GM12878 (cell line): ENCODE results near the gene FXYD4. TPM values are rescaled to one million over a fixed set of nuclear protein-coding genes. Genes with fewer than 3 reads are reported as not detected.

ENCODE experiments used
- ATAC-seq: fragments of 200-7000 bp; cut with Tn5 transposase; 3 replicates; pipeline ENCODE4 v1.9.1; 2020; ENCODE audit warnings: mild to moderate bottlenecking, moderate library complexity
- BruUV-seq: library from RNA; stranded (reverse); fragments of 400-500 nt; replicated peaks from 2 replicates; lab custom pipeline; 2021; lab: Mats Ljungman, UMichigan
- CTCF ChIA-PET: fragments of 300-600 bp; sonication (Branson Sonifier 250); formaldehyde crosslinking; extraction: SDS; loops from one replicate; lab custom pipeline; 2021; ENCODE audit warnings: inconsistent platforms; lab: Yijun Ruan, JAX
- POLR2A ChIA-PET: fragments of 350-600 bp; formaldehyde crosslinking; extraction: SDS; loops from one replicate; lab custom pipeline; 2021; ENCODE audit warnings: inconsistent platforms; lab: Charles Lee
- RAD21 ChIA-PET: fragments of 300-600 bp; sonication (Branson Sonifier 250); formaldehyde crosslinking; loops from one replicate; lab custom pipeline; 2023; ENCODE audit warnings: antibody characterized with exemption; ENCODE audit not compliant: unreplicated experiment; lab: Charles Lee
- SMC1A ChIA-PET: fragments of 300-600 bp; sonication (Branson Sonifier 250); formaldehyde crosslinking; loops from one replicate; lab custom pipeline; 2023; ENCODE audit not compliant: unreplicated experiment, uncharacterized antibody; lab: Charles Lee
- DNase-seq: peaks from one replicate; pipeline ENCODE4 v3.0.0-alpha.2; 2011; ENCODE audit warnings: low read depth, low spot score
- FAIRE-seq: peaks from 3 replicates; lab custom pipeline; 2011; peaks lifted over from hg19 to GRCh38; lab: Jason Lieb, UNC
- H2AFZ ChIP-seq: 2 replicates; pipeline ENCODE4 v1.6.0; 2011; ENCODE audit warnings: low read depth, low read length, control low read depth; ENCODE audit not compliant: control insufficient read depth
- H3K27ac ChIP-seq: 2 replicates; pipeline ENCODE4 v1.5.1; 2011; ENCODE audit warnings: control low read depth; ENCODE audit not compliant: control insufficient read depth, insufficient read depth
- H3K27me3 ChIP-seq, 2 experiments: replicated peaks in 1 of 2; 2 replicates each; pipeline versions ENCODE4 v1.6.0 to v1.6.1; 2011; ENCODE audit warnings: low read length in 1 of 2; ENCODE audit not compliant: control insufficient read depth in 2 of 2, insufficient read depth in 2 of 2
- H3K36me3 ChIP-seq, 2 experiments: 2 replicates each; pipeline ENCODE4 v1.5.1; 2011; ENCODE audit warnings: low read length in 1 of 2; ENCODE audit not compliant: control insufficient read depth in 2 of 2, insufficient read depth in 2 of 2
- H3K4me1 ChIP-seq: 2 replicates; pipeline ENCODE4 v1.6.1; 2011; ENCODE audit warnings: mild to moderate bottlenecking, low read length, moderate library complexity, mixed read lengths; ENCODE audit not compliant: control insufficient read depth, insufficient read depth
- H3K4me2 ChIP-seq: 2 replicates; pipeline ENCODE4 v1.6.0; 2011; ENCODE audit warnings: control low read depth; ENCODE audit not compliant: control insufficient read depth, insufficient read depth
- H3K4me3 ChIP-seq: fragments of 200-600 bp; sonication (generic); 2 replicates; pipeline ENCODE4 v1.5.1; 2016
- H3K79me2 ChIP-seq: 2 replicates; pipeline ENCODE4 v1.6.0; 2011; ENCODE audit warnings: low read length; ENCODE audit not compliant: control insufficient read depth, insufficient read depth
- H3K9ac ChIP-seq: 2 replicates; pipeline ENCODE4 v1.8.0; 2011; ENCODE audit warnings: low read length, control low read depth, mixed read lengths; ENCODE audit not compliant: control insufficient read depth, insufficient read depth
- H3K9me3 ChIP-seq: replicated peaks from 3 replicates; pipeline ENCODE4 v1.5.1; 2011; ENCODE audit warnings: mild to moderate bottlenecking, low read length; ENCODE audit not compliant: control insufficient read depth, insufficient read depth
- H4K20me1 ChIP-seq: 2 replicates; pipeline ENCODE4 v1.6.0; 2011; ENCODE audit not compliant: control insufficient read depth, insufficient read depth
- BMI1 ChIP-seq: fragments of 450-650 bp; IDR thresholded peaks from 2 replicates; pipeline ENCODE4 v1.6.1; 2016; ENCODE audit warnings: mild to moderate bottlenecking, moderate library complexity, borderline replicate concordance
- E2F8 ChIP-seq: fragments of 450-650 bp; IDR thresholded peaks from 2 replicates; pipeline ENCODE4 v1.6.1; 2018; ENCODE audit warnings: mild to moderate bottlenecking, low read depth, moderate library complexity; ENCODE audit not compliant: partially characterized antibody
- ESRRA ChIP-seq: IDR thresholded peaks from 2 replicates; pipeline ENCODE4 v1.6.1; 2012; ENCODE audit warnings: mild to moderate bottlenecking, low read length, improper control_type of control experiment
- IKZF2 ChIP-seq, 2 experiments: fragments of 450-650 bp; IDR thresholded peaks; 2 replicates each; pipeline ENCODE4 v1.6.1; 2017; ENCODE audit warnings: mild to moderate bottlenecking in 2 of 2, moderate library complexity in 2 of 2
- JUND ChIP-seq: IDR thresholded peaks from 2 replicates; pipeline ENCODE4 v1.6.1; 2012; ENCODE audit warnings: low read depth, mild to moderate bottlenecking, low read length, improper control_type of control experiment, moderate library complexity
- NFIC ChIP-seq: IDR thresholded peaks from 2 replicates; pipeline ENCODE4 v1.6.1; 2012; ENCODE audit warnings: low read depth, mild to moderate bottlenecking, inconsistent platforms, low read length, moderate library complexity
- RAD21 ChIP-seq: IDR thresholded peaks from 2 replicates; pipeline ENCODE4 v1.6.1; 2011; ENCODE audit warnings: mild to moderate bottlenecking, low read depth, low read length, moderate library complexity; ENCODE audit not compliant: insufficient read depth
- SP1 ChIP-seq: IDR thresholded peaks from one replicate; pipeline ENCODE4 v1.6.1; 2011; ENCODE audit warnings: low read depth, low read length
- USF1 ChIP-seq: IDR thresholded peaks from 2 replicates; pipeline ENCODE4 v1.6.1; 2011; ENCODE audit warnings: borderline replicate concordance, low read depth, mild to moderate bottlenecking, moderate library complexity, mixed read lengths, low read length; ENCODE audit not compliant: insufficient read depth; ENCODE audit errors: extremely low read length
- ZNF217 ChIP-seq: fragments of 450-650 bp; IDR thresholded peaks from 2 replicates; pipeline ENCODE4 v1.6.1; 2017; ENCODE audit warnings: antibody characterized with exemption, mild to moderate bottlenecking
- ZNF274 ChIP-seq: IDR thresholded peaks from one replicate; pipeline ENCODE4 v1.8.0; 2011; ENCODE audit not compliant: insufficient read length, insufficient read depth
- ZNF687 ChIP-seq: fragments of 450-650 bp; IDR thresholded peaks from 2 replicates; pipeline ENCODE4 v1.6.1; 2017; ENCODE audit warnings: mild to moderate bottlenecking, moderate library complexity
- WGBS: methylation state at CpG from one replicate; pipeline ENCODE4 v1.1.6; 2016; ENCODE audit warnings: low lambda C conversion rate; ENCODE audit not compliant: insufficient replicate concordance, insufficient coverage; ENCODE audit errors: missing lambda C conversion rate; 5-methylcytosine and 5-hydroxymethylcytosine counted together
- in situ Hi-C: fragments of 300-500 bp; cut with MboI; formaldehyde crosslinking; loops from 9 replicates; pipeline ENCODE4 v1.14.3; 2018; ENCODE audit warnings: mixed read lengths
- intact Hi-C: fragments of 100-400 bp; cut with micrococcal nuclease; formaldehyde crosslinking; loops from one replicate; pipeline ENCODE4 v1.14.2; 2022; ENCODE audit not compliant: unreplicated experiment
- polyA plus RNA-seq, 11 experiments: library from polyadenylated mRNA; depleted of rRNA in 4 of 11; unstranded in 6 of 11; stranded (reverse) in 5 of 11; fragments of >200 nt; fragmentation: Nextera tagmentation in 4 of 11; fragmentation: Illumina TruSeq in 1 of 11; extraction: Ambion mirVana in 4 of 11; extraction: Trizol in 1 of 11; gene quantifications; 1 replicate in 1 of 11; 2 replicates in 10 of 11; pipeline versions ENCODE4 v1.2.1 to v1.2.3, GENCODE V29; 2011 to 2016; ENCODE audit warnings: inconsistent platforms in 2 of 11, missing spikeins in 2 of 11, low read depth in 1 of 11
- total RNA-seq, 4 experiments: library from RNA; depleted of rRNA in 3 of 4; stranded (reverse); fragments of >200 nt in 3 of 4; fragmentation: Illumina TruSeq in 1 of 4; extraction: Trizol in 1 of 4; gene quantifications; 2 replicates each; pipeline versions ENCODE4 v1.2.1 to v1.2.3, GENCODE V29; 2013 to 2021

FXYD4 gene
- total and polyA plus RNA-seq, 10 of the 15 experiments (the other 5 are each of a cell fraction or from before 2014, with no cell fraction given): not detected

- TF ChIP-seq ZNF687 (peak; percentile 97), ESRRA (no peak), RAD21 (no peak)
Observed at GRCh38 chr10:43408710-43409384, 37.4 kb downstream of the FXYD4 start, which contains the start of gene HNRNPF (continued).

- in situ Hi-C loops (loop anchor here (10.0 to 25.0 kb wide), 4 partner anchors 272 to 1555 kb away; partner anchors contain the start of genes CSGALNACT2 and ZNF33B), intact Hi-C loops (loop anchor here (1.0 to 5.0 kb wide), 4 partner anchors 9 to 272 kb away; partner anchors contain the start of genes CSGALNACT2 and ZNF487)
- Histone ChIP-seq H3K27me3 (no peaks in the 10 kb centered on the region), H3K4me1 (no peaks in the 10 kb centered on the region), H3K79me2 (peaks cover 52% of the 10 kb centered on the region), H3K27ac (peak overlapping the region; percentile 95), H4K20me1 (0 out of 2 replicates have a peak, but pooled peaks cover 4% of the 10 kb centered on the region), H3K4me2 (peak overlapping the region; percentile 91), H3K9me3 (no peaks in the 10 kb centered on the region), H2AFZ (peak overlapping the region; percentile 85), H3K36me3 (no peaks in the 10 kb centered on the region), H3K4me3 (peak overlapping the region; percentile 98), H3K9ac (peak overlapping the region; percentile 92)
- FAIRE-seq (peak; percentile 74), ATAC-seq (peak; percentile 45), DNase-seq (no peak)
- SMC1A ChIA-PET: interaction anchor here (0.9 to 2.3 kb wide), 2 partner anchors 9 to 10 kb away, joined by 3 to 9 read pairs; no protein-coding TSS in a partner anchor
- under 1% methylated on average over 44 of the region's 46 CpGs for WGBS
- BruUV-seq: TSS peak; percentile 91
- CTCF ChIA-PET: interaction anchor here (0.6 to 1.0 kb wide), 3 partner anchors 9 to 205 kb away, joined by 3 read pairs; no protein-coding TSS in a partner anchor
- POLR2A ChIA-PET: interaction anchor here (0.6 to 1.7 kb wide), 6 partner anchors 9 to 198 kb away, joined by 3 to 10 read pairs (median 4); no protein-coding TSS in a partner anchor
- RAD21 ChIA-PET: interaction anchor here (1.0 to 1.4 kb wide), 2 partner anchors 10 to 14 kb away, joined by 3 to 5 read pairs; no protein-coding TSS in a partner anchor
- TF ChIP-seq E2F8 (peak; percentile 39), ZNF217 (no peak), JUND (no peak), ZNF274 (no peak), NFIC (no peak), USF1 (no peak), SP1 (no peak), ESRRA (no peak), BMI1 (no peak), IKZF2 (IDR thresholded peaks at IDR 0.05) (peak; percentile 64 to 70)
Observed at GRCh38 chr10:43409385-43410109, 38.1 kb downstream of the FXYD4 start.
